ENCODE results near the gene CSF1. TPM values are rescaled to one million over a fixed set of nuclear protein-coding genes. Genes with fewer than 3 reads are reported as not detected.

Gene CSF1
- total RNA-seq, 1 experiment from 2014 or later, result 42.1 TPM

GRCh38 chr1:109895720-109896504, 14.7 kb upstream of the CSF1 start:
- in situ Hi-C loops (cut with HindIII; ENCODE audit: low pct_unique_long_range_greater_than_20kb, low sequenced_read_pairs), result no loop called here
- peak; percentile 21 for DNase-seq (ENCODE audit: low read depth)

DNA sequence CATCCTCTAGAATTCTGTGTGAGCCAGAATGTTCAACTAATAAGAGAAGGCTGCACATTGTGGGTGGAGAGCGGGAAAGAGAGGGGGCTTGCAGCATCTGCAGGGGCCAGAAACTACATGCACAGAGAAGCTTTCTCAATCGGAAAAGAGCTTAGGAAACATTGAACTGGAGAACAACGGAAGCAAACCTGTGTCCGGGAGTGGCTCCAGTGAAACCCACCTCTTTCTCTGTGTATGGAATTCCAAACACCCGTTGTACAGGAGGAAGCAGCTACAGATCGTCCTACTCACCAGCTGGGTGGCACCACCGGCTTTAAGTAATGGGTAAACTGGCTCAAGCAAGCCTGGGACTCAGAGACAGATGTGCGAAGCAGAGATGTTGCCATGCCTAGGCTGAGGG, 14.0 kb upstream of the CSF1 start:
- no peak for DNase-seq (ENCODE audit: low read depth)
- in situ Hi-C loops (cut with HindIII; ENCODE audit: low pct_unique_long_range_greater_than_20kb, low sequenced_read_pairs), result no loop called here

- in situ Hi-C loops (cut with HindIII; ENCODE audit: low pct_unique_long_range_greater_than_20kb, low sequenced_read_pairs), result no loop called here
- no peak for DNase-seq (ENCODE audit: low read depth)
Measured at GRCh38 chr1:109897259-109897955, 13.2 kb upstream of the CSF1 start.

DNA sequence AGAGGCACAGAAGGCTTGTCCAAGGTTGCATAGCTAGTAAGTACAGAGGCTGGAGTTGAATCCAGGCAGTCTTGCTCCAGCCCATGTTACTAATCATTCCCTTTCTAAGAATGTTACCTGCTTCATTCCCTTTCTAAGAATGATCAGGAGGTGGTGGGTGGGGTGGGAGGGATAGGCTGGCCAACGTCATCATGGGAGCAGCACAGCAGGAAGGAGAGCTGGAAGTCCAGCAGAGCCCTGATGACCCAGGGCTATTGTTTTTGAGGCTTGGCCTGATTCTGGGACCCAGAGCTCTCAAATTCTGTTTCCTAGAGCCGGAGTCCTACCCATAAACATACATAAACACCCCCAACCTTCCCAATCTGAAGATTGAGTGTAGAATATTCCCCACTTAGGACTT, 11.8 kb upstream of the CSF1 start:
- in situ Hi-C loops (cut with HindIII; ENCODE audit: low pct_unique_long_range_greater_than_20kb, low sequenced_read_pairs), result no loop called here
- DNase-seq (ENCODE audit: low read depth), result no peak

- DNase-seq (ENCODE audit: low read depth), result no peak
- in situ Hi-C loops (cut with HindIII; ENCODE audit: low pct_unique_long_range_greater_than_20kb, low sequenced_read_pairs), result no loop called here
Measured at GRCh38 chr1:109901141-109901523, 9.5 kb upstream of the CSF1 start.

GRCh38 chr1:109901524-109902145, 9.0 kb upstream of the CSF1 start:
- DNase-seq (ENCODE audit: low read depth), result peak; percentile 64
- in situ Hi-C loops (cut with HindIII; ENCODE audit: low pct_unique_long_range_greater_than_20kb, low sequenced_read_pairs), result no loop called here

- in situ Hi-C loops (cut with HindIII; ENCODE audit: low pct_unique_long_range_greater_than_20kb, low sequenced_read_pairs), result no loop called here
- DNase-seq (ENCODE audit: low read depth), result no peak
Measured at GRCh38 chr1:109902204-109902985, 8.3 kb upstream of the CSF1 start.

DNA sequence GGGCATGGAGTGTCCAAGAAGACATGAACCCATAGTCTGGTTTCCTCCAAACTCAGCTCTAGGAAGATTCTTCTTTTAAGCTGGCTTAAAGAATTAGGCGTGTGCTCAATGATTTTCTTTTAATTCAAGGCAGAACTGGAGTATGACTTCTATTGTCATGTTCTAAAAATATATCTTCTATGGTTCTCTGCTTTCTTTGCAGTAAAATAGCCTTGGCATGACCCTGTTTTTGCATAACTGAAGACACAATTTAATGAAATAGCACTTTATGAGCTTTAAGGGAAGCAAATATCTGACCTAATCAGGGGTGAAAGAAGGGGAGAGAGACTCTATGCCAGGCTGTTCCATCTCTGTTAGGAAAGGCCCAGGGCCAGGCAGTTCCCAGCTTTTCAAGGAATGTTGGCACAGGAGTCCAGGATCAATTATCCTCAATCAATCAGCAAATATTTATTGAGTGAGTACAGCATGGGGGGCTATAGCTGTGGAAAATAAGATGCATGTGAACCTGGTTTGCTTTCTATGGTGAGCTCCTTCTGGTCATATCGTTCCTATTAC, 7.2 kb upstream of the CSF1 start:
- in situ Hi-C loops (cut with HindIII; ENCODE audit: low pct_unique_long_range_greater_than_20kb, low sequenced_read_pairs), result no loop called here
- no peak for DNase-seq (ENCODE audit: low read depth)

- in situ Hi-C loops (cut with HindIII; ENCODE audit: low pct_unique_long_range_greater_than_20kb, low sequenced_read_pairs), result no loop called here
Measured at GRCh38 chr1:109904105-109904817, 6.4 kb upstream of the CSF1 start.

DNA sequence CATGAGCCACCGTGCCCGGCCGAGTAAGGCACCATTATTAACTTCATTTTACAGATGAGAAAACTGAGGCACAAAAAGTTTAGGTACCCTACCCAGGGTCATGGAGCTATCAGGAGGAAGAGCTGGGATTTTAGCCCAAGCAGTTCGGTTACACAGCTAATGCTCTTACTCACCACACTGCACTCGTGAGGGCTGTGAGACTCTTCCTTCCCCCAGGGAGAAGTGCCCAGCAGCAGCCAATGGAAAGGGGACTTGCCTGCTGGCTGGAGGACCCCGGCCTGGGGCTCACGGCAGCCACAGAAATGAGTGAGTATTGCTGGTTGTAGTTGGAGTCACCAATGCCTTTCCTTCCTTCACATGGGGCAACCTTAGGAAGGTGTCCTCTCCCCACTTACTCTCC, 5.2 kb upstream of the CSF1 start:
- DNase-seq (ENCODE audit: low read depth), result no peak
- in situ Hi-C loops (cut with HindIII; ENCODE audit: low pct_unique_long_range_greater_than_20kb, low sequenced_read_pairs), result no loop called here

More at GRCh38 chr1:109904105-109904817, 6.4 kb upstream of the CSF1 start:
- DNase-seq (ENCODE audit: low read depth), result no peak

DNA sequence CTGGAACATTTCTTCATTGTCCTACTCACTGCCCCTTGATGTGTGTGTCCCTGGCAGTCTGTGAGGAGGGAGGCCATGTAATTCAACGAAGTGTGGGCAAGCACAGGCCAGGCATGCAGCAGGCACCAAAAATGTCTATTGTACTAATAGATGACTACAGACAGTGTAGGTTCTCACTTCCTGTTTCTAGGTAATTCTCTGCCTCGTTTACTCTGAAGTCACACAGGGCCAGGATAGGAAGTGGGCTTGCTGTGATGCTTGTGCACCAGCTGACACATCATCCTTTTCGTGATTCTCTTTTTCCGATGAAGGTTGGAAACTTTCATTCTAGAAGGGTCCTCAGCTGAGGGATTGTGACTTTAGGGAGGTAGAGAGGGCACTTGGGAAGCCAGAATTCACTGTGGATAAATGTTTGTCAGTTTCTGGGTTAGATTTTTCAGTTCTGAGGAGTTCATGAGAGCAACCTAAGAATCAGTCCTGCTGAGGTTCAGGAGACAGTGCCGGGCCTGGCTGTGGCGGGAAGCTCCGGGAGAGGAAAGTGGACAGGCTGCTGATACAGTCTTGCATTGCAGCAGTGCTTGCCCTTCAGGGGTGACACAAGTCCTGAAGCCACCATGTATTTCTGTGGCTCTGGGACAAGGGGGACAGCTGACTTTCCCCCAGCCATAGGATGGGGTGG, 4.3 kb upstream of the CSF1 start:
- in situ Hi-C loops (cut with HindIII; ENCODE audit: low pct_unique_long_range_greater_than_20kb, low sequenced_read_pairs), result no loop called here
- no peak for DNase-seq (ENCODE audit: low read depth)

GRCh38 chr1:109906839-109907180, 3.8 kb upstream of the CSF1 start:
- in situ Hi-C loops (cut with HindIII; ENCODE audit: low pct_unique_long_range_greater_than_20kb, low sequenced_read_pairs), result no loop called here
- no peak for DNase-seq (ENCODE audit: low read depth)

DNA sequence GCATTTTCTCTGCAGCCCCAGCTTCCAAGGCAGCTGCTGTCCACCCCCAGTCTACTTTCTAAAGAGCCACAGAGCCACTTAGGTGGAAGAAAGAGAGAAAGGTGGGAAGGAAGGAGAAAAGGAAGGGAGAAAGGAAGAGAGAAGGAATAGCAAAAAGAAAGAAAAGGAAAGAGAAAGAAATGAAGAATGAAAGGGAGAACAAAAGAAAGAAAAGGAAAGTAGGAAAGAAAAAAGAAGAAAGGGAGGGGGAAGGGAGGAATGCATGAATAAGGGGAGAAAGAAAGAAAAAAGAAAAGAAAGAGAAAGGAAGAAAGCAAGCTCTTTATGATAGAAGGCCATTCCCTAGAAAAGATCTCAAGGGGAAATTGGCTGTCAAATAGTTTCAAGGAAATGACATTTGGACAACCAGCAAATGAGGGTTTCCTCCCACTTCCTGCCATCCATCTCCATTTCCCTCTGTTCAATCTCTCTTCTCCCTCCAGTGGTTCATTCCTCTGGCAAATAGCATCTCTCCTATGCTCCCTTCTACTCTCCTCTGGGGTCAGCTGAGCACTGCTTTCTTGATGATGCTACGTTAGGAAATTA, 3.4 kb upstream of the CSF1 start:
- in situ Hi-C loops (cut with HindIII; ENCODE audit: low pct_unique_long_range_greater_than_20kb, low sequenced_read_pairs), result no loop called here
- no peak for DNase-seq (ENCODE audit: low read depth)

GRCh38 chr1:109908836-109909235, 1.8 kb upstream of the CSF1 start:
- no peak for DNase-seq (ENCODE audit: low read depth)
- in situ Hi-C loops (cut with HindIII; ENCODE audit: low pct_unique_long_range_greater_than_20kb, low sequenced_read_pairs), result no loop called here

- DNase-seq (ENCODE audit: low read depth), result no peak
- in situ Hi-C loops (cut with HindIII; ENCODE audit: low pct_unique_long_range_greater_than_20kb, low sequenced_read_pairs), result no loop called here
Measured at GRCh38 chr1:109909561-109909960, 1.1 kb upstream of the CSF1 start.

- DNase-seq (ENCODE audit: low read depth), result no peak
- in situ Hi-C loops (cut with HindIII; ENCODE audit: low pct_unique_long_range_greater_than_20kb, low sequenced_read_pairs), result no loop called here
Measured at GRCh38 chr1:109910963-109911798, 532 bp downstream of the CSF1 start.

Measured in Caki2 (cell line).